IMR-90 (cell line): ENCODE data around the gene NCF2.

Experiments used
- BHLHE40 ChIP-seq: fragments of 150-350 bp; IDR thresholded peaks from 2 replicates; pipeline ENCODE4 v1.6.1; 2016; ENCODE audit warnings: mild to moderate bottlenecking, low read depth, low read length
- CHD1 ChIP-seq: IDR thresholded peaks from 2 replicates; pipeline ENCODE4 v1.6.1; 2012; ENCODE audit warnings: low read depth, low read length, improper control_type of control experiment
- CTCF ChIP-seq: conservative IDR thresholded peaks from 2 replicates; pipeline ENCODE4 v1.5.1; 2012; ENCODE audit warnings: mild to moderate bottlenecking, low read depth, low read length, improper control_type of control experiment
- MAZ ChIP-seq: IDR thresholded peaks from 2 replicates; pipeline ENCODE4 v1.6.1; 2012; ENCODE audit warnings: low read depth, mild to moderate bottlenecking, low read length, improper control_type of control experiment, moderate library complexity, borderline replicate concordance
- MXI1 ChIP-seq: IDR thresholded peaks from 2 replicates; pipeline ENCODE4 v1.6.1; 2012; ENCODE audit warnings: low read depth, mild to moderate bottlenecking, low read length, moderate library complexity, borderline replicate concordance
- NFE2L2 ChIP-seq: fragments of 150-350 bp; IDR thresholded peaks from 2 replicates; pipeline ENCODE4 v1.6.1; 2016; ENCODE audit warnings: low read depth, mild to moderate bottlenecking, low read length
- POLR2A ChIP-seq: IDR thresholded peaks from 2 replicates; pipeline ENCODE4 v1.6.1; 2012; ENCODE audit warnings: mild to moderate bottlenecking, low read depth, low read length
- RAD21 ChIP-seq: IDR thresholded peaks from 2 replicates; pipeline ENCODE4 v1.6.1; 2012; ENCODE audit warnings: low read length, improper control_type of control experiment
- RFX5 ChIP-seq: IDR thresholded peaks from 2 replicates; pipeline ENCODE4 v1.8.0; 2012; ENCODE audit warnings: low read depth, mild to moderate bottlenecking, low read length, moderate library complexity
- SMC3 ChIP-seq: fragments of 150-350 bp; IDR thresholded peaks from 2 replicates; pipeline ENCODE4 v1.6.1; 2016; ENCODE audit warnings: low read depth, mild to moderate bottlenecking, antibody characterized with exemption, low read length, moderate library complexity
- TF ChIP-seq, protein P1 (sequence below): fragments of 150-350 bp; IDR thresholded peaks from 2 replicates; pipeline ENCODE4 v1.6.1; 2017; ENCODE audit warnings: mild to moderate bottlenecking, antibody characterized with exemption, low read length, low read depth
- TF ChIP-seq, protein P2 (sequence below): fragments of 150-350 bp; IDR thresholded peaks from 2 replicates; pipeline ENCODE4 v1.6.1; 2016; ENCODE audit warnings: low read depth, mild to moderate bottlenecking, low read length, moderate library complexity, borderline replicate concordance

DNA sequence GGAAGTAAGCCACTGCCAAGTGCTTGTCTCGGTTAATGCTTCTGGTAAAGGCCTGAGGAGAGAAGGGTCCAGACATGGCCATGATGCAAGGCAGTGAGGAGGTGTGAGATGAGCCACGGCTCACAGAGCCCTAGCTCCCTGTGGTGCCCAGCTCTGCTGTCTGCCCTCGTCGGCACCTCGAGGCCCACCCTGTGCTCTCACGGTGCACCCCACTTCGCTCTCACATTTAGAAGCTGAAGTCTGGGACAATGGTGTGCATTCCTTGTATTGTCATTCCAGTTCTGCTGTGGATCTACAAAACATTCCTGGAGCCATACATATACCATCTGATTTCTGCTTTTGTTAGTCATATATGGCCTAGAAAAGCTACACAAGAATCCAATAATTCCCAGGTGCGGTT, 3.3 kb downstream of the NCF2 start:
- no peak for TF ChIP-seq CTCF
- no peak for TF ChIP-seq BHLHE40
- TF ChIP-seq POLR2A: no peak
- no peak for TF ChIP-seq RFX5
- no peak for TF ChIP-seq NFE2L2
- no peak for TF ChIP-seq RAD21
- no peak for TF ChIP-seq MXI1
- no peak for TF ChIP-seq SMC3
- TF ChIP-seq, protein P1, sequence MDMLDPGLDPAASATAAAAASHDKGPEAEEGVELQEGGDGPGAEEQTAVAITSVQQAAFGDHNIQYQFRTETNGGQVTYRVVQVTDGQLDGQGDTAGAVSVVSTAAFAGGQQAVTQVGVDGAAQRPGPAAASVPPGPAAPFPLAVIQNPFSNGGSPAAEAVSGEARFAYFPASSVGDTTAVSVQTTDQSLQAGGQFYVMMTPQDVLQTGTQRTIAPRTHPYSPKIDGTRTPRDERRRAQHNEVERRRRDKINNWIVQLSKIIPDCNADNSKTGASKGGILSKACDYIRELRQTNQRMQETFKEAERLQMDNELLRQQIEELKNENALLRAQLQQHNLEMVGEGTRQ: no peak
- TF ChIP-seq MAZ: no peak
- TF ChIP-seq, protein P2, sequence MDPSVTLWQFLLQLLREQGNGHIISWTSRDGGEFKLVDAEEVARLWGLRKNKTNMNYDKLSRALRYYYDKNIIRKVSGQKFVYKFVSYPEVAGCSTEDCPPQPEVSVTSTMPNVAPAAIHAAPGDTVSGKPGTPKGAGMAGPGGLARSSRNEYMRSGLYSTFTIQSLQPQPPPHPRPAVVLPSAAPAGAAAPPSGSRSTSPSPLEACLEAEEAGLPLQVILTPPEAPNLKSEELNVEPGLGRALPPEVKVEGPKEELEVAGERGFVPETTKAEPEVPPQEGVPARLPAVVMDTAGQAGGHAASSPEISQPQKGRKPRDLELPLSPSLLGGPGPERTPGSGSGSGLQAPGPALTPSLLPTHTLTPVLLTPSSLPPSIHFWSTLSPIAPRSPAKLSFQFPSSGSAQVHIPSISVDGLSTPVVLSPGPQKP: no peak
- no peak for TF ChIP-seq CHD1
